ENCODE results near the gene SGF29.
"Not testable (repeated sequence)": the region's sequence is repeated elsewhere in the genome, so short reads cannot be mapped to it uniquely, and the experiment has no call there.

SGF29 gene

GRCh38 chr16:28567292-28567691 is 13.6 kb downstream of the SGF29 start:
- no peak for DNase-seq

GRCh38 chr16:28569021-28569420 is 15.3 kb downstream of the SGF29 start:
- no peak for DNase-seq

DNA sequence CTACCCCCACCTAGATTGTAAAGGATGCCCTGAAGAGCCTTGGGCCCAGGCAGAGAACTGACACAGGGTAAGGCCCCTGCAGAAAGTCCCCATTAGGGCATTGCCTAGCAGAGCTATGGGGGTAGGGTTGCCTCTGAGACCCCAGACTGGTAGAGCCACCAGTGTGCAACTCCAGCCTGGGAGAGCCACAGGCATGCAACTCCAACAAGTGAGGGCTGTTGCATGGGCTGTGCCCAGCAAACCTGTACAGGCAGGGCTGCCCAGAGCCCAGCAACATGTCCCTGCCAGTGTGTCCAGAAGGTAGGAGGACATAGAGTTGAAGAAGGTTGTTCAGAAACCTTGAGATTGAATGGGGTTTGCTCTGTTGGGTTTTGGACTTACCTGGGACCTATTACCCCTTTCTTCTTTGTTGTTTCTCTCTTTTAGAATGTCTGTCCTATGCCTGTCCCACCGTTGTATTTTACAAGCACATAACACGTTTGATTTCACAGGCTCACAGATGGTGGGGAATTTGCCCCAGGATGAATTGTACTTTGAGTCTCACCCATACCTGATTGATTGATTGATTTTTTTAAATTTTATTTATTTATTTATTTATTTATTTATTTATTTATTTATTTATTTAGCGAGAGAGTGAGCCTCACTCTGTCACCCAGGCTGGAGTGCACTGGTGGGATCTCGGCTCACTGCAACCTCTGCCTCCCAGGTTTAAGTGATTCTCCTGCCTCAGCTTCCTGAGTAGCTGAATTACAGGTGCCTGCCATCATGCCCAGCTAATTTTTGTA is 16.4 kb downstream of the SGF29 start:
- DNase-seq, result no peak

- no peak for DNase-seq
These were observed 19.2 kb downstream of the SGF29 start for GRCh38 chr16:28572696-28573510.

DNA sequence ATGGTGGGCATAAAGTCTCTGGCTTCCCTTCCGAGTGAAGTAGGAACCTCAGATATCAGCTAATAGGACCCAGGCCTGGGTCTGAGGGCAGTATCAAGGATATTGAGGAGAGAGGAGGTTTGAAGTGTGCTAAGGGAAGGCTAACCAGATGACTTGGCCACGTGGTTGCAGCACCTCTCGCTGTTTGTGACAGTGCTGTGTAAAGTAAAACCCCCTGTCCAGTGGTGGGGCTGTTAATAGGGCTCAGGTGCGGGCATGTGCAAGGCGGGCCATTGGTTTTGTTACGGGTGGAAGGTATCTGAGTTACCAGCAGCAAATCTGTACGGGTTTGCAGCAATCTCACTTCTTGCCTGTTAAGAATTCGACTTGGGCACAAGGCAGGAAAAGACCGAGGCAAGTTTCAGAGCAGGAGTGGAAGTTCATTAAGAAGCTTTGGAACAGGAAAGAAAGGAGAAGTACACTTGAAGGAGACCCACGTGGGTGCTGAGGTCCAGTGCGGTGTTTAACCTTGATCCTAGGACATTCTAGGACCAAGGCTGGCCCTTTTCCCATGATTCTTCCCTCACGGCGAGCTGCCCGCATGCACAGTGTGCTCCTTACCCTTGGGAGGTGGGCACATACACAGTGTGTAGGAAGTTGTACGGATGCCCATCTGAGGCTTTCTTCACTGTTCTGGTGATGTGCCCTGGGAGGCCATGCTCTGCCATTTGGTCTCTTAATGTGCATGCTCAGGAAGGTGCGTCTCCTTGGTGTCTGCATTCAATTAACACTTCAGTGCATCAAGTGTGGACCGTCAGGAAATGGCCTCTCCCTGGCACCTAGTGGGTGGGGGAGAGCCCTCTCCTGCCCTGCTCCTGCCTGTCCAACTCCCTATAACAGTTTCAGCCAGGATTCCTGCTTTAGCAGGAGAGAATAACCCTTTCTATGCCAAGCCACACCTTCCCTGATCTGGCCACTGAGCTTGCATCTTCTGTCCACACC is 20.3 kb downstream of the SGF29 start:
- no peak for DNase-seq

- no peak for DNase-seq
These were observed 21.2 kb downstream of the SGF29 start for GRCh38 chr16:28574925-28575324.

- no peak for DNase-seq
These were observed 21.9 kb downstream of the SGF29 start for GRCh38 chr16:28575446-28576109.

DNA sequence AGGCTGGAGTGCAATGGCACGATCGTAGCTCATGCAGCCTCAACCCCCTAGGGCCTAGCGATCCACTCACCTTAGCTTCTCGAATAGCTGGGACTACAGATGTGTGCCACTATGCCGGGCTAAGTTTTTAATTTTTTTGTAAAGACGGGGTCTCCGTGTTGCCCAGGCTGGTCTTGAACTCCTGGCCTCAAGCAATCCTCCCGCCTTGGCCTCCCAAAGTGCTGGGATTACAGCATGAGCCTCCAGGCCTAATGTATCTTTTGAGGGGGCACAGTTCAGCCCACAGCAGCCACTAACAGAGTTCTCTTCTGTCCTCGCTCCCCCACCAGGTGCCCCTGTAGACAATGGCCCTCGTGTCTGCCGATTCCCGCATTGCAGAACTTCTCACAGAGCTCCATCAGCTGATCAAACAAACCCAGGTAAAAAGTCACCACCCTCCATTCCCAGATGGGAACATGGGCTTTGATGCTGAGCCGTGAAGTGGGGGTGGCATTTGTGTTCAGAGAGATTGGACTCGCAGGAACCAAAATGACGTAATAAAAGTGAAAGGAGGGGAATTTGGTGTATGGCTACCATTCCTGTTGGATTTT is 27.1 kb downstream of the SGF29 start:
- DNase-seq, result no peak

DNA sequence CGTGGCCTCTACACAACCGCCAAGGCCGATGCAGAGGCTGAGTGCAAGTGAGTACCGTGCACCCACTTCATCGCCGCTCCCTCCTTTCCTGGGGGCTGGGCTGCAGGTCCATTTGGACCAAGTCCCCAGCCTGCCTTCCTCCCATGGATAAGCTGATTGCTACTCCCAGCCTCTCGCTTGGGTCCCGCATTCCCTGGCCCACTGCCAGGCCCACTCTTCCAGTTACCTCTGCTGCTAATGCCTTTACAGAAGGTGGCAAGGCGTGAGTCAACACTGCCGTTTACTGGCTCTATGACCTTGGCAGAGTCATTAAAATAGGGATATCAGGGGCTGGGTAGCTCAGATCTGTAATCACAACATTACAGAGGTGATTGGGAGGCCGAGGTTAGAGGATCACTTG is 32.0 kb downstream of the SGF29 start:
- no peak for DNase-seq

- DNase-seq, result no peak
These were observed 32.7 kb downstream of the SGF29 start for GRCh38 chr16:28586466-28586865.

DNA sequence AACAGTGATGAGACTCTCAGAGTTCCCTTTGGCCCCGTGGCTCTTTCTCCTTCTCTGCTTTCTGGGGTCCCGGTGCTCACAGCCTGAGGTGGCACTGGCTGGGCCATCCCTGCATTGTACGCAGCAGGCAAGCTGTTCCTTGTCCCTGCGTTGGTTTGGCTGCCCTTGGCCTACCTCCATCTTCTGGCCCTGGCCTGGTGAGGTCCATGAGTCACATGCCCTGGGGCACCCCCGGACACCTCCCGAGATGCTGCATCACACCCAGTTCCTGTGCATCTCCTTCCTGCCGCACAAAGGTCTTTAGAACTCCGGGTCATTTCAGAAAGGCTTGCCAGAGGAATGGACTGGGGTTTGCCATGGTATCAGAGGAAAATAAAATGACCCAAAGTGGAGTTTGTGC is 33.7 kb downstream of the SGF29 start:
- DNase-seq, result no peak

DNA sequence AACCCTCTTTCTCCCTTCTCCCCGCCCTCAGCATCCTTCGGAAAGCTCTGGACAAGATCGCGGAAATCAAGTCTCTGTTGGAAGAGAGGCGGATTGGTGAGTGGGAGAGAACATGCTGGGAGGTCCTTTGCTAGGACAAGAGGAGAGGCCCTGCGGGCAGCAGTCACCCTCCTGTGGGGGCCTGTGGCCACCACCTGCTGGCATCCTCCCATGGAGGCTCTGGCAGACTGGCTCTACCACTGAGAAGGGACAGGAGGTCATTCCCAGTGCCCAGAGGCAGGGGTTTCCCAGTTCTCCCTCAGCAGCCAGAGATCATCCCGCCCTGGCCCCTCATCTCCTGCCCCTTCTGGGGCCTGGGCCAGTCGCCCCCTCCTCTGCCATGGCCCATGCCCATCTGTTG is 35.3 kb downstream of the SGF29 start:
- DNase-seq, result no peak

DNA sequence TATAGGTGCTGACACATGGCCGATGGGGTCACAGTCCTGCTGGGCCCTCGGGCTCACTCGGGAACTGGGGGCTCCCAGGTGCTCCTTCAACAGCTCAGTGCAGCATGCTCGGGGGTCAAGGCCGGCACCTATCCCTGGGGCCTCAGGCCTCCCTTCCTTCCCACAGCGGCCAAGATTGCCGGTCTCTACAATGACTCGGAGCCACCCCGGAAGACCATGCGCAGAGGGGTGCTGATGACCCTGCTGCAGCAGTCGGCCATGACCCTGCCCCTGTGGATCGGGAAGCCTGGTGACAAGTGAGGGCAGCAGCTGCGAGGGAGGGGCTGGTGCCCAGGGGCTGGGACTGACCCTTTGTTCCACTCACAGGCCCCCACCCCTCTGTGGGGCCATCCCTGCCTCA is 36.2 kb downstream of the SGF29 start:
- DNase-seq, result no peak

DNA sequence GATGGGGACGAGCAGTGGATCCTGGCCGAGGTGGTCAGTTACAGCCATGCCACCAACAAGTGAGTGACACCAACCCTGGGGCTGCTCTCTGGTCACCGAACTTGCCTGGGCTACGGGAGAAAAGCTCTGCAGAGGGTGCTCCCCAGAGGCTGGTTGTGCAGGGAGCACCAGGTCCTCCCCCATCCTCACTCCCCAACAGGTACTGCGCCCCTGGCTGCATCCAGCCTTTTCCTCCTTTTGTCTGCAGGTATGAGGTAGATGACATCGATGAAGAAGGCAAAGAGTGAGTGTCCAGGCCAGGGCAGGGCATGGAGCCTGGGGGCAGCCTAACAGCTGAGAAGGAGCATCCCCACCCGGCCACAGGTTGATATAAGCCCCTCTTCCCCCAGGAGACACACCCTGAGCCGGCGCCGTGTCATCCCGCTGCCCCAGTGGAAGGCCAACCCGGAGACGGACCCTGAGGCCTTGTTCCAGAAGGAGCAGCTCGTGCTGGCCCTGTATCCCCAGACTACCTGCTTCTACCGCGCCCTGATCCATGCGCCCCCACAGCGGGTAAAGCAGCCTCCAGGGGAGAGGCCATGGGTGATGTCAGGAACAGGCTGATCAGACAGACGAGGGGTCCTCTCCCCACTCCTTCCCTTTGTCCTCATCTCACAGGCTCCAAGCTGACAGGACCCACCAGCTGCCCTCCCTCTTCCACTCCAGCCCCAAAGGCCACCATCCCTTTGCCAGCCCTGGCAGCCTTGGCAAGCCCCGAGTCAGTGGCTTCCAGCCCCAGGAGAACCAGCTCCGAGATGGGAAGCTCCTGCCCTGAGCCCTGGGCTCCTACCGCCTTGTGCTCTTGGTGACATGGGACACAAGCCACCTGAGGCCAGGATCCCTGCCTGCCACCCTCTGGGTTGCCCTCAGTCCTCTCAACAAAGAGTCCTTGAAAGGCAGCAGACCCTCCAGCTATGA is 36.9 kb downstream of the SGF29 start:
- DNase-seq, result no peak

DNA sequence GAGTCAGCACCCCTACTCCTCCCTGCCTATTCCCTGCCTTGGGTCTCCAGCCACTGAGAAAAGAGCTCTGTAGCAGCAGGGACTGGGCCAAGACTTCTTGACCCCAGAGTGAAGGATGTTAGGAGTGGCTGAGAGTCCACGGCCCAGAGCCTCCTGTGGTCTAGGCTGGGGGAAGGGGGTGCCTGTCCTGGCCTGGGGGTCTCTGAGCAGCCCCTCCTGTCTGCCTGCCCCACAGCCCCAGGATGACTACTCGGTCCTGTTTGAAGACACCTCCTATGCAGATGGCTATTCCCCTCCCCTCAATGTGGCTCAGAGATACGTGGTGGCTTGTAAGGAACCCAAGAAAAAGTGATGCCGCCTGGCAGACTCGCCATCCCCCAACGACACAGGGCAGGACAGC is 37.6 kb downstream of the SGF29 start:
- DNase-seq, result no peak

DNA sequence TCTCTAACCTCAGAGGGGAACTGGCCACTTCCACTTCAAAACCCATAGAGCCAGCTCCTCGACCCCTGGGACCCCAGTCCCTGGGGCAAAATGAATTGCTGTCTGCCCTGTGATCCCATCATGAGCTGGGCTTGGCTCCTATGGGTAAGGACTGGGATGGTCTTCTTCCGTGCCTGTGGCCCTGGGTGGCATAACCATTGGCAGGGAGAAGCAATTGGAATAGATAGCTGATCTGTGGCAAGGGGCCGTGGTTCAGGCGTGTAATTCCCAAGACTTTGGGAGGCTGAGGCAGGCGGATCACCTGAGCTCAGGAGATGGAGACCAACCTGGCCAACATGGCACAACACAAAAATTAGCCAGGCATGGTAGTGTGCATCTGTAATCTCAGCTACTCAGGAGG is 38.8 kb downstream of the SGF29 start:
- DNase-seq, result no peak

DNA sequence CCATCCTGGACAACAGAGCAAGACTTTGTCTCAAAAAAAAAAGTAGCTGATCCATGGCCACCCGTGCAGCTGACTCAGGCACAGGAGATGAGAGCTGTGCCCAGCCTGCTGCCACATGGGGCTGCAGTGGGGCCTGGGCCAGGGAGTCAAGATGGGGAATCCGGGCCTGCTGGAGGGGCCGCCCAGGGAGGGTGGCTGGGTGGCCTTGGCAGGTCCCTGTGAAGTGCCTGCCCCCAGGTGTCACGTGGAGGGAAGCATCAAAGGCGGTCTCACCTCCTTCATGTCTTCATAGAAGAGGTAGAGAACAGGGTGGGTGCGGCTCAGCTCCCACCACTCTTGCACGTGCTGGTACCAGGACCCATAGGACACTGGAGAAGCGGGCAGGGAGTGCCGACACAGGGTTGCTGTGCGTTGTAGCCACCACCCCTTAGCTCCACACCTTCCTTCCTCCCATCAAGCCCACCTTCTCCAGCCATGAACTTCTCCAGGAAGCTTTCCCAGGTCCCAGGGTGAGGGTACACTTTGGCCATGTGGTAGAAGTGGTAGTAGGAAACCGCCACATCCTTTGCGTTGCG is 39.3 kb downstream of the SGF29 start:
- no peak for DNase-seq

GRCh38 chr16:28595451-28595850 is 41.7 kb downstream of the SGF29 start:
- DNase-seq, result not testable (repeated sequence)

- DNase-seq, result no peak
These were observed 42.5 kb downstream of the SGF29 start for GRCh38 chr16:28596115-28596630.

Measured in NCI-H146 (cell line).